ENCODE results near the gene TMEM233.
A peak's percentile ranks its signal among the peaks of the same experiment; 100 is the strongest.
"Not testable (repeated sequence)": the region's sequence is repeated elsewhere in the genome, so short reads cannot be mapped to it uniquely, and the experiment has no call there.

Gene TMEM233

DNA sequence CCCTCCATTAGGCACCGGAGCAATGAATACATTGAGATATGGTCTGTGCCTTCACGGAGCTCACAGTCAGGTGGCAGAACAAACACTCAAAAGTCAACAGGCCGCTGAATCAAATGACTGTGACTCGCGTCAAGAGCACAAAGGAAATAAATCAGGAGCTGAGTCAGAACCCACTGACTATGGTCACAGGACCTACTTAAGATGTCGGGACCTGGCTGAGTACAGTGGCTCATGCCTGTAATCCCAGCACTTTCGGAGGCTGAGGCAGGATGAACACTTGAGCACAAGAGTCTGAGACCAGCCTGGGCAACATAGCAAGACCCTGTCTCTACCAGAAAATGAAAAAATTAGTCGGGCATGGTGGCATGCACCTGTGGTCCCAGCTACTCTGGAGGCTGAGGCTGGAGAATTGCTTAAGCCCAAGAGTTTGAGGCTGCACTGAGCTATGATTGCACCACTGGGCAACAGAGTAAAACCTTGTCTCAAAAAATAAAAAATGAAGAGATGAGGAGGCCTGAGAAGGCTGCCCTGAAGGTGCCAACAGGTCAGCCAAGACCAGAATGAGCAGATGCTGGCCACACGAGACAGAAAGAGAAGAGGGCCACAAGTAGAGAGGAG lies 19.9 kb downstream of the TMEM233 start:
- DNase-seq: peak; percentile 5
- H3K27ac ChIP-seq: no peak overlapping the region
- TF ChIP-seq, protein P1, sequence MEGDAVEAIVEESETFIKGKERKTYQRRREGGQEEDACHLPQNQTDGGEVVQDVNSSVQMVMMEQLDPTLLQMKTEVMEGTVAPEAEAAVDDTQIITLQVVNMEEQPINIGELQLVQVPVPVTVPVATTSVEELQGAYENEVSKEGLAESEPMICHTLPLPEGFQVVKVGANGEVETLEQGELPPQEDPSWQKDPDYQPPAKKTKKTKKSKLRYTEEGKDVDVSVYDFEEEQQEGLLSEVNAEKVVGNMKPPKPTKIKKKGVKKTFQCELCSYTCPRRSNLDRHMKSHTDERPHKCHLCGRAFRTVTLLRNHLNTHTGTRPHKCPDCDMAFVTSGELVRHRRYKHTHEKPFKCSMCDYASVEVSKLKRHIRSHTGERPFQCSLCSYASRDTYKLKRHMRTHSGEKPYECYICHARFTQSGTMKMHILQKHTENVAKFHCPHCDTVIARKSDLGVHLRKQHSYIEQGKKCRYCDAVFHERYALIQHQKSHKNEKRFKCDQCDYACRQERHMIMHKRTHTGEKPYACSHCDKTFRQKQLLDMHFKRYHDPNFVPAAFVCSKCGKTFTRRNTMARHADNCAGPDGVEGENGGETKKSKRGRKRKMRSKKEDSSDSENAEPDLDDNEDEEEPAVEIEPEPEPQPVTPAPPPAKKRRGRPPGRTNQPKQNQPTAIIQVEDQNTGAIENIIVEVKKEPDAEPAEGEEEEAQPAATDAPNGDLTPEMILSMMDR (IDR thresholded peaks at IDR 0.05; ENCODE audit: low read depth, low read length, missing control alignments): no peak
- in situ Hi-C loops (cut with HindIII; ENCODE audit: low pct_ligation_motif_present, low sequenced_read_pairs): no loop called here
- H3K27me3 ChIP-seq (replicated peaks): no peaks in the 10 kb centered on the region
- H3K4me3 ChIP-seq (ENCODE audit: low read depth, low read length): no peak overlapping the region
- no peaks in the 10 kb centered on the region for H3K36me3 ChIP-seq (replicated peaks)

DNA sequence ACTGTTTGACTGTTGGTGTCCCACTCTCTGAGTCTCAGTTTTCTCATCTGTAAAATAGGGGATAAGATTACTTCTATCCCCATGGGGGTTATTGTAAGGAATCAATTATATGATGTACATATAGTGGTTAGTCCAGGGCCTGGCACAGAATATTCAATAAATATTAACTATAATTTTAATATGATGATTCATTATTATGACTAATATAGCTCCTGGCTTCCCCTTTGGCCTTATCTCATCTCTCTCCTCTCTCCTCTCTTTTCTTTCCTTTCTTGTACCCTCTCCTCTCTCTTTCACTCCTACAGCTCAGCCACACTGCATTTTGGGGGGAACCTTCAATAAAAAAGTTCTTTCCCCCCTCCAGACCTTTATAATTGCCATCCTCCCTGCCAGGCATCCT lies 21.1 kb downstream of the TMEM233 start:
- TF ChIP-seq, protein P1 (IDR thresholded peaks at IDR 0.05; ENCODE audit: low read depth, low read length, missing control alignments): no peak
- no peaks in the 10 kb centered on the region for H3K27me3 ChIP-seq (replicated peaks)
- no peak overlapping the region for H3K27ac ChIP-seq
- in situ Hi-C loops (cut with HindIII; ENCODE audit: low pct_ligation_motif_present, low sequenced_read_pairs): no loop called here
- no peaks in the 10 kb centered on the region for H3K36me3 ChIP-seq (replicated peaks)
- H3K4me3 ChIP-seq (ENCODE audit: low read depth, low read length): no peak overlapping the region
- no peak for DNase-seq

DNA sequence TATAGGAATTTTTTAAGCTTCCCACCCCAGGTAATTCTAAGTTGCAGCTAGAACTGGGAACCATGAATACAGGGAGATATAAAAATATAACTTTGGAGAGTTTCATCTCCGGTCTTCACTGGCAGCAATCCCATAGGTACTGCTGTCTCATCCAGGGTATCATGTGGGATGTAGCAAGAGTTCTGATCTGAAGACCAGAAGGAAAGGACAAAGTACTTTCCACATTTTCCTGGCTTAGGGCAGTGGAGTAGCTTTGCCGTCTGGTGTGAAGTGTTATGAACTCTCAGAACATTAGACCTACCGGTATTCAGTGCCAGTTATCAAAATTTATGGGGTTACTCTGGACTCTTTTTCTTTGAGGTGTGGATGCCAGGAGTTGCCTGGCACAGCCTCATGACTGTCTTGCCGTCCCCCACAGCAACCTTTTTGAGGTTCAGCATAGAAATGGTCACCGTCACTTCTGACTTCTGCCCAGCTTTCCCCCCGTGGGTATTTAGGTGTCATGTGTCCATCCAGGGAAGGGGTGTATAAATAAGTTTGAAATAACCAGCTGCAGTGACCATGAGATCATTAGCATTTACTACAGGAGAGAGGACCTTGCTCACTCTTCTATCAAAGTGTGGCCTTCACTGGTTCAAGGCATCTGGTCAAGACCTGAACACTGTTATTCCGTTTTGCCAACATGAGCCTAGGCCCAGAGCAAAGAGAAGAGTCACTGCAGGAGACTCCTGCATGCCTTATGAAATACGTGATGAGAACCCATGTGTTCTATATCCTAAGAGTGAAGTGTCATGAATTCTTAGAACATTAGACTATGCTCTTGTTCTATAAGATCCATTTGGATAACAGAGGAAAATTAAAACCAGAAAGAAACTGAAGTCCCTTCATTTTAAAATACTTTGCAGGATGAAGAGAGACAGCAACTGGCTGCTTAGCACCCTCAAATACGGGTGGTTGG lies 22.2 kb downstream of the TMEM233 start:
- DNase-seq: no peak
- Histone ChIP-seq H3K36me3 (replicated peaks) (no peaks in the 10 kb centered on the region), H3K4me3 (ENCODE audit: low read depth, low read length) (no peak overlapping the region), H3K27ac (no peak overlapping the region), H3K27me3 (replicated peaks) (no peaks in the 10 kb centered on the region)
- TF ChIP-seq, protein P1 (IDR thresholded peaks at IDR 0.05; ENCODE audit: low read depth, low read length, missing control alignments): no peak
- in situ Hi-C loops (cut with HindIII; ENCODE audit: low pct_ligation_motif_present, low sequenced_read_pairs): no loop called here

DNA sequence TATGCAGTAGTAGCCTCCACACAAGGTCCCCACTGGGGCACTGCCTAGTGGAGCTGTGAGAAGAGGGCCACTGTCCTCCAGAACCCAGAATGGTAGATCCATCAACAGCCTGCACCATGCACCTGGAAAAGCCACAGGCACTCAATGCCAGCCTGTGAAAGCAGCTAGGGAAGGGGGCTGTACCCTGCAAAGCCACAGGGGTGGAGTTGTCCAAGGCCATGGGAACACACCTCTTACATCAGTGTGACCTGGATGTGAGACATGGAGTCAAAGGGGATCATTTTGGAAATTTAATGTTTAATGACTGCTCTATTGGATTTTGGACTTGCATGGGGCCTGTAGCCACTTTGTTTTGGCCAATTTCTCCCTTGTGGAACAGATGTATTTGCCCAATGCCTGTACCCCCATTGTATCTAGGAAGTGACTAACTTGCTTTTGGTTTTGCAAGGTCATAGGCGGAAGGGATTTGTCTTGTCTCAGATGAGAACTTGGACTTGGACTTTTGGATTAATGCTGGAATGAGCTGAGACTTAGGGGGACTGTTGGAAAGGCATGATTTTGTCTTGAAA lies 24.8 kb downstream of the TMEM233 start:
- in situ Hi-C loops (cut with HindIII; ENCODE audit: low pct_ligation_motif_present, low sequenced_read_pairs); H3K27me3 ChIP-seq (replicated peaks); H3K4me3 ChIP-seq (ENCODE audit: low read depth, low read length); DNase-seq; H3K27ac ChIP-seq; H3K36me3 ChIP-seq (replicated peaks): not testable (repeated sequence)

DNA sequence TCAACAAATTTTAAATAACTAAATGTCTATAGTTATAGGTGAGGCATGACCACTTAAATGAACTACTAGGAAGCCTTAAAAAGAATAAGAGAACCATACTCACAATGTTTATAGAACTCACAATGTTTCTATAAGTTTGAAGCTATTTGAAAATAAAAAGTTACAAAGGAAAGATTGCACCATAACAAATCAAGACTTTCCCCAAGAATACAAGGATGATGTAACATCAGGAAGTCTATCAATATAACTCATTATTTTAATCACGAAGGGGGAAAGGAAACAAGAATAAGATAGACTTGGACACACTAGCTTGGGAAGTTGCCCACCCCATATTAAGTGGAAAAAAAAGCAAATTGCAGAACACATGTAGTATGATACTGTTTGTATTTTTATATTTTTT lies 26.9 kb downstream of the TMEM233 start:
- H3K36me3 ChIP-seq (replicated peaks): no peaks in the 10 kb centered on the region
- TF ChIP-seq, protein P1 (IDR thresholded peaks at IDR 0.05; ENCODE audit: low read depth, low read length, missing control alignments): no peak
- H3K27ac ChIP-seq: no peak overlapping the region
- no peaks in the 10 kb centered on the region for H3K27me3 ChIP-seq (replicated peaks)
- no peak for DNase-seq
- in situ Hi-C loops (cut with HindIII; ENCODE audit: low pct_ligation_motif_present, low sequenced_read_pairs): no loop called here
- no peak overlapping the region for H3K4me3 ChIP-seq (ENCODE audit: low read depth, low read length)

DNA sequence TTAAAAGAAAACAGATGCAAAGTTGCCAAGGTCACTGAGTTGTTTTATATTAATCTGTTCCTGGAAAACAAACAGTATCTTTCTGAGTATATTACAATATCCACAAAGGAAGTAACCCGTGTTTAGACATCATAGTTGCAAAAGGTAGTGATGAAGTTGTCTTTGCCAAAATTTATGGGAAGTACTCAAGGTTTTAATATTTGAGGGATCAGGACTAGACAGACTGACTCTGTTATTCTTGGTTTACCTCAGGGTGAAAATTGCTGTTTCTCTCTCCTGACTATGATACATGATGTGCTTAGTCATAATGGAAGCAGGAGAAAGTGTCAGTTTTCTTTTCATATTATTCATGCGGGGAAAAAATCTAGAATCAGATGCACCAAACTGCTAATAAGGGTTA lies 28.3 kb downstream of the TMEM233 start:
- in situ Hi-C loops (cut with HindIII; ENCODE audit: low pct_ligation_motif_present, low sequenced_read_pairs): no loop called here
- H3K27ac ChIP-seq: no peak overlapping the region
- TF ChIP-seq, protein P1 (IDR thresholded peaks at IDR 0.05; ENCODE audit: low read depth, low read length, missing control alignments): no peak
- H3K27me3 ChIP-seq (replicated peaks): no peaks in the 10 kb centered on the region
- no peak overlapping the region for H3K4me3 ChIP-seq (ENCODE audit: low read depth, low read length)
- DNase-seq: no peak
- no peaks in the 10 kb centered on the region for H3K36me3 ChIP-seq (replicated peaks)

All from brain microvascular endothelial cell (primary cell).